ENCODE results near the gene SKIC3.

DNA sequence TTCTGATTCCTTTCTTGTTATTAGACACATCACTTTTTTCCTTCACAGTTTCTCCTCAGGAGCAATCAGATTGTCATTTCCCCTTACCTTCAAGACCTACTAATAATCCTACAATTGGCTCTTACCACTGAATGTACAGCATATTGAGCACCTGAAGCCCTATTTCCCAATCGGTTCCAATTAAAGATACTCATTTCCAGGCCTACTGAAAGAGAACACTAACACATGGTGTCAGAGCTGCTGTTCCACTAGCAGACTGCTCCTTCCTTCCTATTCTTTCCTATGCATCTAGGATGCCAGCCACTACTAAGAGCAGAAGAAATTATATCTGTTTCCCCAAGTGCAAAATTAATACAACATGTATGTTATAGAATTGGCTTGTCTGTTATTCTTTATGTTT, 34.6 kb downstream of the SKIC3 start:
- no peak for TF ChIP-seq POLR2A (IDR thresholded peaks at IDR 0.05)
- TF ChIP-seq, protein P1, sequence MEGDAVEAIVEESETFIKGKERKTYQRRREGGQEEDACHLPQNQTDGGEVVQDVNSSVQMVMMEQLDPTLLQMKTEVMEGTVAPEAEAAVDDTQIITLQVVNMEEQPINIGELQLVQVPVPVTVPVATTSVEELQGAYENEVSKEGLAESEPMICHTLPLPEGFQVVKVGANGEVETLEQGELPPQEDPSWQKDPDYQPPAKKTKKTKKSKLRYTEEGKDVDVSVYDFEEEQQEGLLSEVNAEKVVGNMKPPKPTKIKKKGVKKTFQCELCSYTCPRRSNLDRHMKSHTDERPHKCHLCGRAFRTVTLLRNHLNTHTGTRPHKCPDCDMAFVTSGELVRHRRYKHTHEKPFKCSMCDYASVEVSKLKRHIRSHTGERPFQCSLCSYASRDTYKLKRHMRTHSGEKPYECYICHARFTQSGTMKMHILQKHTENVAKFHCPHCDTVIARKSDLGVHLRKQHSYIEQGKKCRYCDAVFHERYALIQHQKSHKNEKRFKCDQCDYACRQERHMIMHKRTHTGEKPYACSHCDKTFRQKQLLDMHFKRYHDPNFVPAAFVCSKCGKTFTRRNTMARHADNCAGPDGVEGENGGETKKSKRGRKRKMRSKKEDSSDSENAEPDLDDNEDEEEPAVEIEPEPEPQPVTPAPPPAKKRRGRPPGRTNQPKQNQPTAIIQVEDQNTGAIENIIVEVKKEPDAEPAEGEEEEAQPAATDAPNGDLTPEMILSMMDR (IDR thresholded peaks at IDR 0.05) = no peak

Data from sigmoid colon (tissue), 3 donors.